ENCODE results near the gene SKI. TPM values are rescaled to one million over a fixed set of nuclear protein-coding genes. Genes with fewer than 3 reads are reported as not detected.

The SKI gene
- total RNA-seq, 2 donors from 2014 or later, result 65.4 to 79.2 TPM

- Histone ChIP-seq H3K4me1 (ENCODE audit: control insufficient read depth, insufficient read depth, low read length) (no peaks in the 10 kb centered on the region), H3K4me3 (ENCODE audit: low read length) (no peak overlapping the region), H3K36me3 (ENCODE audit: control insufficient read depth, insufficient read depth, low read length) (no peaks in the 10 kb centered on the region), H3K9me3 (ENCODE audit: control insufficient read depth, low read length) (no peaks in the 10 kb centered on the region), H3K27me3 (ENCODE audit: control insufficient read depth, insufficient read depth, low read length, poor library complexity, severe bottlenecking) (no peaks in the 10 kb centered on the region), H3K27ac (ENCODE audit: low read depth, low read length) (no peak overlapping the region), H3K9ac (ENCODE audit: extremely low read depth, low read length, poor library complexity, severe bottlenecking) (no peak overlapping the region)
- TF ChIP-seq CTCF (conservative IDR thresholded peaks at IDR 0.05), result no peak
- no peak overlapping the region for H3K4me3 Mint-ChIP-seq
- H3K27ac Mint-ChIP-seq, result no peak overlapping the region
- 90 to 91% methylated on average over 28 to 39 of the region's 39 CpGs for WGBS, 2 experiments (ENCODE audit: insufficient coverage in 1 of 2, insufficient read length in 1 of 2)
- DNase-seq, result no peak
- no peaks in the 10 kb centered on the region for H3K9me3 Mint-ChIP-seq
- no peaks in the 10 kb centered on the region for H3K27me3 Mint-ChIP-seq (ENCODE audit: insufficient read depth)
- H3K36me3 Mint-ChIP-seq (ENCODE audit: low read depth), result no peaks in the 10 kb centered on the region
- H3K4me1 Mint-ChIP-seq, result no peaks in the 10 kb centered on the region
Measured at GRCh38 chr1:2343023-2343935, 115.2 kb downstream of the SKI start.

- Mint-ChIP-seq H3K27me3 (ENCODE audit: insufficient read depth) (no peaks in the 10 kb centered on the region), H3K36me3 (ENCODE audit: low read depth) (no peaks in the 10 kb centered on the region), H3K4me1 (no peaks in the 10 kb centered on the region), H3K9me3 (no peaks in the 10 kb centered on the region), H3K4me3 (no peak overlapping the region), H3K27ac (no peak overlapping the region)
- Histone ChIP-seq H3K27me3 (ENCODE audit: control insufficient read depth, insufficient read depth, low read length, poor library complexity, severe bottlenecking) (no peaks in the 10 kb centered on the region), H3K27ac (ENCODE audit: low read depth, low read length) (no peak overlapping the region), H3K4me3 (ENCODE audit: low read length) (no peak overlapping the region), H3K36me3 (ENCODE audit: control insufficient read depth, insufficient read depth, low read length) (no peaks in the 10 kb centered on the region), H3K9me3 (ENCODE audit: control insufficient read depth, low read length) (no peaks in the 10 kb centered on the region), H3K4me1 (ENCODE audit: control insufficient read depth, insufficient read depth, low read length) (no peaks in the 10 kb centered on the region), H3K9ac (ENCODE audit: extremely low read depth, low read length, poor library complexity, severe bottlenecking) (no peak overlapping the region)
- WGBS, 2 experiments (ENCODE audit: insufficient coverage in 1 of 2, insufficient read length in 1 of 2), result 91 to 96% methylated on average over 15 to 24 of the region's 24 CpGs
- DNase-seq, result no peak
- TF ChIP-seq CTCF (conservative IDR thresholded peaks at IDR 0.05), result no peak
Measured at GRCh38 chr1:2344121-2344681, 116.1 kb downstream of the SKI start.

DNA sequence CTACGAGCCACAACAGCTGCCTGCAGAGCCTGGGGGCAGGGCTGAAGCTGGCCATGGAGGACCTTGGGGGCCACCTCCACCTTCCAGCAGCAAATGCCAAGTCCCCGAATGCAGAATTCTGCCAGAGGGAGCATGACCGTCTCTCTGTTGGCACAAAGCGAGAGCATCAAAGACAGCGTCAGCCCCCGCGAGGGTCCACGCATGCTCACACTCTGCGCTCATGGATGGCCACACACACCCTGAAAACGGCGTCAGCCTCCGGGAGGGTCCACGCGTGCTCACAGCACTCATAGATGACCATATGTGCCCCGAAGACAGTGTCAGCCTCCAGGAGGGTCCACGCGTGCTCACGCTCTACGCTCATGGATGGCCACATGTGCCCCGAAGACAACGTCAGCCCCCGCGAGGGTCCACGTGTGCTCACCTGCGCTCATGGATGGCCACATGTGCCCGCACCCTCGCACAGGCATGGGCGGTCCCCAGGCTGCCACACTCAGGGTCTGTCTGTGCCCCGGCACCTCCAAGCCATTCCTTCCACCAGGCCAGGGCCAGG lies 116.7 kb downstream of the SKI start:
- 95% methylated on average over 20 to 29 of the region's 29 CpGs for WGBS, 2 experiments (ENCODE audit: insufficient coverage in 1 of 2, insufficient read length in 1 of 2)
- H3K4me3 Mint-ChIP-seq, result no peak overlapping the region
- H3K27ac Mint-ChIP-seq, result no peak overlapping the region
- no peaks in the 10 kb centered on the region for H3K36me3 Mint-ChIP-seq (ENCODE audit: low read depth)
- no peaks in the 10 kb centered on the region for H3K27me3 Mint-ChIP-seq (ENCODE audit: insufficient read depth)
- Histone ChIP-seq H3K9me3 (ENCODE audit: control insufficient read depth, low read length) (no peaks in the 10 kb centered on the region), H3K4me1 (ENCODE audit: control insufficient read depth, insufficient read depth, low read length) (no peaks in the 10 kb centered on the region), H3K4me3 (ENCODE audit: low read length) (no peak overlapping the region), H3K27ac (ENCODE audit: low read depth, low read length) (no peak overlapping the region), H3K36me3 (ENCODE audit: control insufficient read depth, insufficient read depth, low read length) (no peaks in the 10 kb centered on the region), H3K9ac (ENCODE audit: extremely low read depth, low read length, poor library complexity, severe bottlenecking) (no peak overlapping the region), H3K27me3 (ENCODE audit: control insufficient read depth, insufficient read depth, low read length, poor library complexity, severe bottlenecking) (no peaks in the 10 kb centered on the region)
- no peaks in the 10 kb centered on the region for H3K4me1 Mint-ChIP-seq
- DNase-seq, result no peak
- H3K9me3 Mint-ChIP-seq, result no peaks in the 10 kb centered on the region
- no peak for TF ChIP-seq CTCF (conservative IDR thresholded peaks at IDR 0.05)

Measured in endodermal cell (in vitro differentiated cells).